Trophoblast cell (in vitro differentiated cells and primary cell): ENCODE data around the gene CHST11.

Source experiments
- DNase-seq, 2 donors: peaks; one replicate each; pipeline ENCODE4 v3.0.0-alpha.2; 2016
- H2AFZ ChIP-seq: 2 replicates; pipeline ENCODE4 v1.6.1; 2013; ENCODE audit warnings: low read length, moderate library complexity, mild to moderate bottlenecking; ENCODE audit not compliant: insufficient read depth, poor library complexity
- H2AK5ac ChIP-seq: 2 replicates; pipeline ENCODE4 v1.6.1; 2013; ENCODE audit warnings: mild to moderate bottlenecking, low read length
- H2BK120ac ChIP-seq: 2 replicates; pipeline ENCODE4 v1.6.1; 2013; ENCODE audit warnings: low read length, mild to moderate bottlenecking, moderate library complexity; ENCODE audit not compliant: insufficient read depth, poor library complexity
- H2BK12ac ChIP-seq: 2 replicates; pipeline ENCODE4 v1.6.1; 2013; ENCODE audit warnings: mild to moderate bottlenecking, low read length, moderate library complexity
- H2BK5ac ChIP-seq: 2 replicates; pipeline ENCODE4 v1.6.1; 2013; ENCODE audit warnings: low read length, low read depth, moderate library complexity, mild to moderate bottlenecking; ENCODE audit not compliant: poor library complexity
- H3K14ac ChIP-seq: 2 replicates; pipeline ENCODE4 v1.6.1; 2013; ENCODE audit warnings: mild to moderate bottlenecking, low read length
- H3K18ac ChIP-seq: 2 replicates; pipeline ENCODE4 v1.6.1; 2013; ENCODE audit warnings: mild to moderate bottlenecking, low read length
- H3K23ac ChIP-seq: 2 replicates; pipeline ENCODE4 v1.6.1; 2013; ENCODE audit warnings: low read length
- H3K27ac ChIP-seq: 2 replicates; pipeline ENCODE4 v1.5.1; 2013; ENCODE audit warnings: low read depth, mild to moderate bottlenecking, inconsistent platforms, low read length, moderate library complexity
- H3K27me3 ChIP-seq: 2 replicates; pipeline ENCODE4 v1.6.1; 2013; ENCODE audit warnings: inconsistent platforms, mild to moderate bottlenecking, low read length, moderate library complexity; ENCODE audit not compliant: insufficient read depth
- H3K36me3 ChIP-seq, 2 experiments: 1 replicate in 1 of 2; 2 replicates in 1 of 2; pipeline ENCODE4 v1.6.1; 2013; ENCODE audit warnings: low read length in 2 of 2, mild to moderate bottlenecking in 2 of 2, moderate library complexity in 1 of 2; ENCODE audit not compliant: insufficient read depth in 2 of 2, control insufficient read depth in 1 of 2
- H3K4ac ChIP-seq: 2 replicates; pipeline ENCODE4 v1.6.1; 2013; ENCODE audit warnings: low read depth, mild to moderate bottlenecking, low read length, moderate library complexity
- H3K4me1 ChIP-seq, 2 experiments: 1 replicate in 1 of 2; 2 replicates in 1 of 2; pipeline ENCODE4 v1.6.1; 2013; ENCODE audit warnings: low read length in 2 of 2, mild to moderate bottlenecking in 2 of 2, moderate library complexity in 1 of 2; ENCODE audit not compliant: insufficient read depth in 2 of 2, control insufficient read depth in 1 of 2
- H3K4me2 ChIP-seq: 2 replicates; pipeline ENCODE4 v1.6.1; 2013; ENCODE audit warnings: inconsistent platforms, mild to moderate bottlenecking, low read length, moderate library complexity
- H3K4me3 ChIP-seq: 2 replicates; pipeline ENCODE4 v1.5.1; 2013; ENCODE audit warnings: mild to moderate bottlenecking, low read depth, low read length, inconsistent platforms
- H3K79me1 ChIP-seq: one replicate; pipeline ENCODE4 v1.6.1; 2013; ENCODE audit warnings: low read length
- H3K79me2 ChIP-seq: 2 replicates; pipeline ENCODE4 v1.6.1; 2013; ENCODE audit warnings: low read length, mild to moderate bottlenecking; ENCODE audit not compliant: control insufficient read depth, insufficient read depth, poor library complexity
- H3K9ac ChIP-seq: 2 replicates; pipeline ENCODE4 v1.6.1; 2013; ENCODE audit warnings: mild to moderate bottlenecking, low read length
- H3K9me3 ChIP-seq: 2 replicates; pipeline ENCODE4 v1.6.1; 2013; ENCODE audit warnings: low read depth, mild to moderate bottlenecking, control low read depth, inconsistent platforms, low read length; ENCODE audit not compliant: insufficient read depth
- H4K12ac ChIP-seq: 2 replicates; pipeline ENCODE4 v1.6.1; 2013; ENCODE audit warnings: low read depth, mild to moderate bottlenecking, low read length, moderate library complexity
- H4K8ac ChIP-seq: 2 replicates; pipeline ENCODE4 v1.6.1; 2013; ENCODE audit warnings: low read depth, mild to moderate bottlenecking, low read length, moderate library complexity
- H4K91ac ChIP-seq: one replicate; pipeline ENCODE4 v1.6.1; 2013; ENCODE audit warnings: low read depth, mild to moderate bottlenecking, low read length, moderate library complexity
- WGBS: extraction: QIAGEN DNeasy Blood & Tissue Kit; methylation state at CpG from one replicate; pipeline ENCODE4 v1.1.7; 2013; ENCODE audit warnings: missing lambda C conversion rate; ENCODE audit not compliant: insufficient read length, insufficient coverage; ENCODE audit errors: extremely low coverage; 5-methylcytosine and 5-hydroxymethylcytosine counted together

CHST11 gene

GRCh38 chr12:104680491-104680890 is 223.7 kb downstream of the CHST11 start:
- Histone ChIP-seq H3K9me3 (no peaks in the 10 kb centered on the region), H3K9ac (no peak overlapping the region), H3K4ac (no peak overlapping the region), H2AFZ (no peak overlapping the region), H3K79me1 (peaks cover 7% of the 10 kb centered on the region), H3K79me2 (no peaks in the 10 kb centered on the region), H4K12ac (no peak overlapping the region), H2BK12ac (no peak overlapping the region), H3K4me3 (no peak overlapping the region), H3K4me1 (peaks cover 10 to 11% of the 10 kb centered on the region in 2 experiments), H3K27me3 (no peaks in the 10 kb centered on the region), H3K27ac (no peak overlapping the region), H3K18ac (no peak overlapping the region), H2BK5ac (no peak overlapping the region), H2AK5ac (no peak overlapping the region), H3K23ac (no peak overlapping the region), H3K14ac (no peak overlapping the region), H3K4me2 (no peak overlapping the region), H2BK120ac (no peak overlapping the region), H4K91ac (no peak overlapping the region), H3K36me3 (peaks cover 0 to 2% of the 10 kb centered on the region in 2 experiments), H4K8ac (no peak overlapping the region)
- DNase-seq: no peak
- no CpG with 5 or more reads among the region's 5 CpGs for WGBS

GRCh38 chr12:104681012-104681690 is 224.4 kb downstream of the CHST11 start:
- no peak overlapping the region for H3K27ac ChIP-seq
- H4K12ac ChIP-seq: no peak overlapping the region
- no peaks in the 10 kb centered on the region for H3K27me3 ChIP-seq
- no peak overlapping the region for H3K14ac ChIP-seq
- H3K4ac ChIP-seq: no peak overlapping the region
- no peak overlapping the region for H3K23ac ChIP-seq
- H3K79me1 ChIP-seq: peaks cover 7% of the 10 kb centered on the region
- DNase-seq: no peak
- H2AFZ ChIP-seq: no peak overlapping the region
- WGBS: no CpG with 5 or more reads among the region's 3 CpGs
- peaks cover 0 to 2% of the 10 kb centered on the region in 2 experiments for H3K36me3 ChIP-seq
- no peak overlapping the region for H3K4me2 ChIP-seq
- no peak overlapping the region for H4K8ac ChIP-seq
- no peaks in the 10 kb centered on the region for H3K9me3 ChIP-seq
- H2AK5ac ChIP-seq: no peak overlapping the region
- H3K18ac ChIP-seq: no peak overlapping the region
- H3K4me1 ChIP-seq: peaks cover 10 to 11% of the 10 kb centered on the region in 2 experiments
- H3K79me2 ChIP-seq: no peaks in the 10 kb centered on the region
- H3K9ac ChIP-seq: no peak overlapping the region
- no peak overlapping the region for H2BK5ac ChIP-seq
- H2BK12ac ChIP-seq: no peak overlapping the region
- no peak overlapping the region for H2BK120ac ChIP-seq
- no peak overlapping the region for H4K91ac ChIP-seq
- H3K4me3 ChIP-seq: no peak overlapping the region

GRCh38 chr12:104682790-104683279 is 226.1 kb downstream of the CHST11 start:
- Histone ChIP-seq H3K4me1 (peaks cover 0 to under 1% of the 10 kb centered on the region in 2 experiments), H3K27me3 (no peaks in the 10 kb centered on the region), H3K4me3 (no peak overlapping the region), H3K4me2 (no peak overlapping the region), H4K12ac (no peak overlapping the region), H3K79me2 (no peaks in the 10 kb centered on the region), H3K23ac (no peak overlapping the region), H4K8ac (no peak overlapping the region), H2BK120ac (no peak overlapping the region), H4K91ac (no peak overlapping the region), H2BK12ac (no peak overlapping the region), H3K9ac (no peak overlapping the region), H3K14ac (no peak overlapping the region), H3K27ac (no peak overlapping the region), H3K79me1 (no peaks in the 10 kb centered on the region), H2BK5ac (no peak overlapping the region), H3K18ac (no peak overlapping the region), H2AFZ (no peak overlapping the region), H3K36me3 (peaks cover 0 to 2% of the 10 kb centered on the region in 2 experiments), H3K4ac (no peak overlapping the region), H2AK5ac (no peak overlapping the region), H3K9me3 (no peaks in the 10 kb centered on the region)
- no CpG with 5 or more reads among the region's 7 CpGs for WGBS
- DNase-seq: no peak

GRCh38 chr12:104683831-104684503 is 227.2 kb downstream of the CHST11 start:
- Histone ChIP-seq H2BK12ac (no peak overlapping the region), H3K36me3 (peaks cover 0 to 2% of the 10 kb centered on the region in 2 experiments), H3K14ac (no peak overlapping the region), H3K4me3 (no peak overlapping the region), H3K4me1 (no peaks in the 10 kb centered on the region), H4K12ac (no peak overlapping the region), H3K79me2 (no peaks in the 10 kb centered on the region), H3K9me3 (no peaks in the 10 kb centered on the region), H4K8ac (no peak overlapping the region), H2BK120ac (no peak overlapping the region), H3K4ac (no peak overlapping the region), H2AFZ (no peak overlapping the region), H3K79me1 (no peaks in the 10 kb centered on the region), H2AK5ac (no peak overlapping the region), H3K23ac (no peak overlapping the region), H3K9ac (no peak overlapping the region), H2BK5ac (no peak overlapping the region), H4K91ac (no peak overlapping the region), H3K27ac (no peak overlapping the region), H3K27me3 (no peaks in the 10 kb centered on the region), H3K18ac (no peak overlapping the region), H3K4me2 (no peak overlapping the region)
- no CpG with 5 or more reads among the region's 5 CpGs for WGBS
- no peak for DNase-seq
